OCI-LY7 (cell line): ENCODE data around the gene NLRP14. TPM values are rescaled to one million over a fixed set of nuclear protein-coding genes. Genes with fewer than 3 reads are reported as not detected.

Experiments used
- BruUV-seq: library from RNA; stranded (reverse); fragments of 400-500 nt; replicated peaks from 2 replicates; lab custom pipeline; 2021; lab: Mats Ljungman, UMichigan
- CTCF ChIA-PET: fragments of 300-600 bp; sonication (Branson Sonifier 250); formaldehyde crosslinking; loops from one replicate; lab custom pipeline; 2022; ENCODE audit warnings: antibody characterized with exemption; ENCODE audit not compliant: unreplicated experiment; lab: Charles Lee
- POLR2A ChIA-PET: fragments of 300-600 bp; sonication (Branson Sonifier 250); formaldehyde crosslinking; loops from one replicate; lab custom pipeline; 2022; ENCODE audit warnings: antibody characterized with exemption; lab: Charles Lee
- DNase-seq: peaks from one replicate; pipeline ENCODE4 v3.0.0-alpha.2; 2015; ENCODE audit warnings: low spot score
- H2AFZ ChIP-seq: fragments of 200-600 bp; sonication (generic), shearing (Covaris generic); 2 replicates; pipeline ENCODE4 v1.6.1; 2014; ENCODE audit warnings: mild to moderate bottlenecking, antibody characterized with exemption, low read length, moderate library complexity
- H3K27ac ChIP-seq: fragments of 200-600 bp; sonication (generic); 2 replicates; pipeline ENCODE4 v1.5.1; 2014; ENCODE audit warnings: mixed run types, low read depth, mild to moderate bottlenecking, moderate library complexity, low read length, inconsistent platforms; ENCODE audit not compliant: poor library complexity, severe bottlenecking
- H3K36me3 ChIP-seq: fragments of 200-600 bp; sonication (generic); 2 replicates; pipeline ENCODE4 v1.6.1; 2014; ENCODE audit warnings: mild to moderate bottlenecking, antibody characterized with exemption, low read length, moderate library complexity, mixed read lengths; ENCODE audit not compliant: insufficient read depth
- H3K4me1 ChIP-seq: fragments of 200-600 bp; sonication (generic); 2 replicates; pipeline ENCODE4 v1.5.1; 2014; ENCODE audit warnings: mild to moderate bottlenecking, low read length; ENCODE audit not compliant: insufficient read depth, poor library complexity, severe bottlenecking
- H3K4me2 ChIP-seq: fragments of 200-600 bp; sonication (generic); 2 replicates; pipeline ENCODE4 v1.6.1; 2014; ENCODE audit warnings: mild to moderate bottlenecking, low read length
- H3K4me3 ChIP-seq: fragments of 200-600 bp; sonication (generic); 2 replicates; pipeline ENCODE4 v1.5.1; 2014; ENCODE audit warnings: mild to moderate bottlenecking, low read depth, low read length; ENCODE audit not compliant: poor library complexity, severe bottlenecking
- H3K79me2 ChIP-seq: fragments of 200-600 bp; sonication (generic); 2 replicates; pipeline ENCODE4 v1.6.1; 2016; ENCODE audit warnings: low read depth, mild to moderate bottlenecking, low read length, moderate library complexity, mixed read lengths; ENCODE audit not compliant: insufficient read depth
- H3K9me2 ChIP-seq: fragments of 200-600 bp; sonication (generic); 2 replicates; pipeline ENCODE4 v1.6.1; 2016; ENCODE audit warnings: mild to moderate bottlenecking, low read length, mixed read lengths; ENCODE audit not compliant: insufficient read depth
- H3K9me3 ChIP-seq: fragments of 200-600 bp; sonication (generic); 2 replicates; pipeline ENCODE4 v1.6.1; 2014; ENCODE audit warnings: mild to moderate bottlenecking, mixed run types, low read length, mixed read lengths
- H4K20me1 ChIP-seq: fragments of 200-600 bp; sonication (generic); 2 replicates; pipeline ENCODE4 v1.6.1; 2014; ENCODE audit warnings: mild to moderate bottlenecking, antibody characterized with exemption, low read length, moderate library complexity, mixed read lengths; ENCODE audit not compliant: insufficient read depth
- EZH2phosphoT487 ChIP-seq: fragments of 200-600 bp; sonication (generic); IDR thresholded peaks from 2 replicates; pipeline ENCODE4 v1.6.1; 2018; ENCODE audit warnings: low read depth, borderline replicate concordance, mild to moderate bottlenecking, mixed run types, antibody characterized with exemption, low read length, moderate library complexity, mixed read lengths
- intact Hi-C: fragments of 100-400 bp; cut with micrococcal nuclease; formaldehyde crosslinking; loops from one replicate; pipeline ENCODE4 v1.10.0; 2022; ENCODE audit not compliant: unreplicated experiment
- total RNA-seq, 2 experiments: library from RNA; depleted of rRNA in 1 of 2; stranded (reverse); fragments of >200 nt in 1 of 2; shearing (Covaris generic) in 1 of 2; gene quantifications; 2 replicates each; pipeline ENCODE4 v1.2.3, GENCODE V29; 2014 to 2022
- TF ChIP-seq, protein P1 (sequence below): fragments of 200-600 bp; sonication (generic); conservative IDR thresholded peaks from 2 replicates; pipeline ENCODE4 v1.5.1; 2014; ENCODE audit warnings: mild to moderate bottlenecking, antibody characterized with exemption, low read length, moderate library complexity, mixed read lengths

NLRP14 gene
- total RNA-seq, 2 experiments from 2014 or later = 3.8 to 6.4 TPM

DNA sequence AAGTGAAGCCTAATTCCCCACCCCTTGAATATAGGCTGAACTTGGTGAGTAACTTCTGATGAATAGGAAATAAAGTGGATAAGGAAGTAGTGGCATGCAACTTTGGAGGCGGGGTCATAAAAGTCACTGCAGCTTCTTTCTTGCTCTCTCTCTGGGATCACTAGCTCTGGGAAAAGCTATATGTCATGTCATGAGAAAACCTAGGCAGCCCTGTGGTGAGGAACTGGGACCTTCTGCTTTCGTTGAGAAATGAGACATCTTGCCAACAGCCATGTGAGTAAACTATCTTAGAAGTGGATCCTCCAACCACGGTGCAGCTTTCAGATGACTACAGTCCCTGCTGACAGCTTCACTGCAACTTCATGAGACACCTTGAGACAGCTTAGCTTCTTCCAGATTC is 15.8 kb upstream of the NLRP14 start:
- DNase-seq = no peak
- no TSS peak for BruUV-seq
- Histone ChIP-seq H3K79me2 (no peaks in the 10 kb centered on the region), H3K4me1 (no peaks in the 10 kb centered on the region), H3K36me3 (peaks cover 52% of the 10 kb centered on the region), H3K9me3 (no peaks in the 10 kb centered on the region), H2AFZ (no peak overlapping the region), H3K4me2 (no peak overlapping the region), H4K20me1 (no peaks in the 10 kb centered on the region; the same call in 1 of the 2 replicates), H3K4me3 (no peak overlapping the region), H3K27ac (no peak overlapping the region), H3K9me2 (no peaks in the 10 kb centered on the region)
- ChIA-PET CTCF (no interaction called here), POLR2A (interaction anchor here (0.6 to 0.8 kb wide), 2 partner anchors 67 to 1823 kb away, joined by 3 to 4 read pairs; no protein-coding TSS in a partner anchor)
- intact Hi-C loops = no loop called here
- TF ChIP-seq EZH2phosphoT487 = no peak
- TF ChIP-seq, protein P1, sequence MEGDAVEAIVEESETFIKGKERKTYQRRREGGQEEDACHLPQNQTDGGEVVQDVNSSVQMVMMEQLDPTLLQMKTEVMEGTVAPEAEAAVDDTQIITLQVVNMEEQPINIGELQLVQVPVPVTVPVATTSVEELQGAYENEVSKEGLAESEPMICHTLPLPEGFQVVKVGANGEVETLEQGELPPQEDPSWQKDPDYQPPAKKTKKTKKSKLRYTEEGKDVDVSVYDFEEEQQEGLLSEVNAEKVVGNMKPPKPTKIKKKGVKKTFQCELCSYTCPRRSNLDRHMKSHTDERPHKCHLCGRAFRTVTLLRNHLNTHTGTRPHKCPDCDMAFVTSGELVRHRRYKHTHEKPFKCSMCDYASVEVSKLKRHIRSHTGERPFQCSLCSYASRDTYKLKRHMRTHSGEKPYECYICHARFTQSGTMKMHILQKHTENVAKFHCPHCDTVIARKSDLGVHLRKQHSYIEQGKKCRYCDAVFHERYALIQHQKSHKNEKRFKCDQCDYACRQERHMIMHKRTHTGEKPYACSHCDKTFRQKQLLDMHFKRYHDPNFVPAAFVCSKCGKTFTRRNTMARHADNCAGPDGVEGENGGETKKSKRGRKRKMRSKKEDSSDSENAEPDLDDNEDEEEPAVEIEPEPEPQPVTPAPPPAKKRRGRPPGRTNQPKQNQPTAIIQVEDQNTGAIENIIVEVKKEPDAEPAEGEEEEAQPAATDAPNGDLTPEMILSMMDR = no peak

DNA sequence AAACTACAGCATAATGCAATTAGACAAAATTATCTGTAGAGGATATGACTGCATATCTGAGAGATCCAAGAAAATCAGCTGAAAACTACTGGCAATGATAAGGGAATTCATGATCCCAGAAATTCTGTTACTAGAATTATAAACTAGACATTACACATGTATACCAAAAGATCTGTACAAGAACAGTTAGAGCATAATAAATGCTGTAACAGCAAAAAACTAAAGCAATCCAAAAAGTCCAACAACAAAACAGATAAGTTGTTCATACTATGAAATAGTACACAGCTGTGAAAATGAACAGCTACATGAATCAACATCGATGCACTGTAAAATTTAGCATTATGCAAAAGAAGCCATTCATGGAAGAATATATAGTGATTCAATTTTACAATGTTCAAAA is 6.2 kb upstream of the NLRP14 start:
- no peaks in the 10 kb centered on the region for H4K20me1 ChIP-seq
- H3K27ac ChIP-seq = no peak overlapping the region
- TF ChIP-seq, protein P1 = no peak
- intact Hi-C loops = no loop called here
- H3K4me3 ChIP-seq = no peak overlapping the region
- no peaks in the 10 kb centered on the region for H3K4me1 ChIP-seq
- no peaks in the 10 kb centered on the region for H3K79me2 ChIP-seq
- no peaks in the 10 kb centered on the region for H3K36me3 ChIP-seq
- ChIA-PET POLR2A (no interaction called here), CTCF (no interaction called here)
- no peaks in the 10 kb centered on the region for H3K9me2 ChIP-seq
- no TSS peak for BruUV-seq
- no peak overlapping the region for H3K4me2 ChIP-seq
- H2AFZ ChIP-seq = no peak overlapping the region
- no peaks in the 10 kb centered on the region for H3K9me3 ChIP-seq
- DNase-seq = no peak

DNA sequence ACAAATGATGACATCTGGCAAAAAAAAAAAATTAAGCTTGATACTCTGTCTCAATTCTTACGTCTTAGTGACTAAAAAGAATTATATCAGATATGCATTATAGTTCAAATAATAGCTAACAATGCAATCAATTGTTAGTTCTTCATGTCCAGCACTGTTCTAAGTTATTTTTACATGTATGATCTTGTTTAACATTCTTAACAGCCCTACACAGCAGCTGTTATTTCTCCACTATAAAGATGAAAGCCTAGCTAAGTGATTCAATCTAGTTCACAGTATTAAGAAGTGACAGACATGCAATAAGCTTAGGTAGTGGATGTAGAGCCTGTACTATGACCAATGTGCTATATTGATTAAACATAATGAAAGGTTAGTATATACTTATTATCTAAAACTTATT is 4.3 kb upstream of the NLRP14 start:
- H3K36me3 ChIP-seq = no peaks in the 10 kb centered on the region
- no peak overlapping the region for H2AFZ ChIP-seq
- no peak overlapping the region for H3K4me3 ChIP-seq
- DNase-seq = no peak
- H3K9me2 ChIP-seq = no peaks in the 10 kb centered on the region
- H3K9me3 ChIP-seq = no peaks in the 10 kb centered on the region
- ChIA-PET CTCF (no interaction called here), POLR2A (interaction anchor here (0.7 to 1.3 kb wide), 3 partner anchors 22 to 225 kb away, joined by 3 to 5 read pairs (median 4); no protein-coding TSS in a partner anchor)
- TF ChIP-seq EZH2phosphoT487 = no peak
- TF ChIP-seq, protein P1 = no peak
- no peaks in the 10 kb centered on the region for H4K20me1 ChIP-seq
- no TSS peak for BruUV-seq
- H3K27ac ChIP-seq = no peak overlapping the region
- H3K79me2 ChIP-seq = no peaks in the 10 kb centered on the region
- intact Hi-C loops = no loop called here
- no peaks in the 10 kb centered on the region for H3K4me1 ChIP-seq
- no peak overlapping the region for H3K4me2 ChIP-seq
